MM.1S (cell line): ENCODE results near the gene F13A1.

Experiments used
- EZH2phosphoT487 ChIP-seq: fragments of 300-600 bp; sonication (generic); IDR thresholded peaks from 2 replicates; pipeline ENCODE4 v1.6.1; 2018; ENCODE audit warnings: antibody characterized with exemption, low read length
- TF ChIP-seq, protein P1 (sequence below): fragments of 300-600 bp; sonication (generic); IDR thresholded peaks from 2 replicates; pipeline ENCODE4 v1.5.1; 2016; ENCODE audit warnings: antibody characterized with exemption, low read length, mixed read lengths

DNA sequence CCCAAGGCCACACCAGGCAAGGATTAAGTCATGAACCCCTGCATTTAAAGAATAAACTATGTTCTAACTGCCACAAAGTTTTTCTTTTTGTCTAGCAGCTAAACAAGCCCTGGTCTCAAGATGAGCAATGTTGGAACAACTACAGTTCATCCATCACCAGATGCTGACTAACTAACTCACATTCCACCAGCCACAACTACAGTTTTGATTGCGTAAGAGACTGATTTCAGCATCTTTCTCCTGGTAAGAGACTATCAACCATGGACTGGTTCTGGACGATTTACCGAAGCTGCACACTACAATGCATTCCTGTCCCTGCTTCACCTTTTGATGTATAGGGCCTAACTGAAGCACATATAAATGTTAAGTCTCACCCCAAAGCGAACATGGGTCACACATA, 43.0 kb downstream of the F13A1 start:
- TF ChIP-seq, protein P1, sequence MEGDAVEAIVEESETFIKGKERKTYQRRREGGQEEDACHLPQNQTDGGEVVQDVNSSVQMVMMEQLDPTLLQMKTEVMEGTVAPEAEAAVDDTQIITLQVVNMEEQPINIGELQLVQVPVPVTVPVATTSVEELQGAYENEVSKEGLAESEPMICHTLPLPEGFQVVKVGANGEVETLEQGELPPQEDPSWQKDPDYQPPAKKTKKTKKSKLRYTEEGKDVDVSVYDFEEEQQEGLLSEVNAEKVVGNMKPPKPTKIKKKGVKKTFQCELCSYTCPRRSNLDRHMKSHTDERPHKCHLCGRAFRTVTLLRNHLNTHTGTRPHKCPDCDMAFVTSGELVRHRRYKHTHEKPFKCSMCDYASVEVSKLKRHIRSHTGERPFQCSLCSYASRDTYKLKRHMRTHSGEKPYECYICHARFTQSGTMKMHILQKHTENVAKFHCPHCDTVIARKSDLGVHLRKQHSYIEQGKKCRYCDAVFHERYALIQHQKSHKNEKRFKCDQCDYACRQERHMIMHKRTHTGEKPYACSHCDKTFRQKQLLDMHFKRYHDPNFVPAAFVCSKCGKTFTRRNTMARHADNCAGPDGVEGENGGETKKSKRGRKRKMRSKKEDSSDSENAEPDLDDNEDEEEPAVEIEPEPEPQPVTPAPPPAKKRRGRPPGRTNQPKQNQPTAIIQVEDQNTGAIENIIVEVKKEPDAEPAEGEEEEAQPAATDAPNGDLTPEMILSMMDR = no peak
- no peak for TF ChIP-seq EZH2phosphoT487
